ENCODE results near the gene CMSS1.
A peak's percentile ranks its signal among the peaks of the same experiment; 100 is the strongest.

Gene CMSS1

GRCh38 chr3:100039075-100039474 is 221.4 kb downstream of the CMSS1 start:
- Histone ChIP-seq H3K79me2 (ENCODE audit: control insufficient read depth, insufficient read depth, low read length, poor library complexity) (no peaks in the 10 kb centered on the region), H3K23ac (ENCODE audit: low read length) (no peak overlapping the region), H3K27me3 (ENCODE audit: insufficient read depth, low read length) (no peaks in the 10 kb centered on the region), H3K4me1 (ENCODE audit: control insufficient read depth in 1 of 2, insufficient read depth in 2 of 2, low read length in 2 of 2) (peaks cover 0 to 2% of the 10 kb centered on the region in 2 experiments), H2AK5ac (ENCODE audit: low read length) (no peak overlapping the region), H4K91ac (ENCODE audit: low read depth, low read length) (no peak overlapping the region), H3K9me3 (ENCODE audit: insufficient read depth, low read depth, low read length) (no peaks in the 10 kb centered on the region), H3K9ac (ENCODE audit: low read length) (no peak overlapping the region), H3K79me1 (ENCODE audit: low read length) (peaks cover 7% of the 10 kb centered on the region), H3K36me3 (ENCODE audit: control insufficient read depth in 1 of 2, insufficient read depth in 2 of 2, low read length in 2 of 2) (no peaks in the 10 kb centered on the region), H2AFZ (ENCODE audit: insufficient read depth, low read length, poor library complexity) (no peak overlapping the region), H3K4me3 (ENCODE audit: low read depth, low read length) (no peak overlapping the region), H3K27ac (ENCODE audit: low read depth, low read length) (no peak overlapping the region), H4K12ac (ENCODE audit: low read depth, low read length) (no peak overlapping the region), H3K18ac (ENCODE audit: low read length) (no peak overlapping the region), H3K14ac (ENCODE audit: low read length) (no peak overlapping the region), H2BK12ac (ENCODE audit: low read length) (no peak overlapping the region), H2BK5ac (ENCODE audit: low read depth, low read length, poor library complexity) (no peak overlapping the region), H3K4ac (ENCODE audit: low read depth, low read length) (no peak overlapping the region), H2BK120ac (ENCODE audit: insufficient read depth, low read length, poor library complexity) (no peak overlapping the region), H4K8ac (ENCODE audit: low read depth, low read length) (no peak overlapping the region), H3K4me2 (ENCODE audit: low read length) (no peak overlapping the region)
- no peak for DNase-seq

- H2AK5ac ChIP-seq (ENCODE audit: low read length), result no peak overlapping the region
- no peak overlapping the region for H2AFZ ChIP-seq (ENCODE audit: insufficient read depth, low read length, poor library complexity)
- peaks cover 9% of the 10 kb centered on the region for H3K79me1 ChIP-seq (ENCODE audit: low read length)
- no peaks in the 10 kb centered on the region for H3K79me2 ChIP-seq (ENCODE audit: control insufficient read depth, insufficient read depth, low read length, poor library complexity)
- H3K9ac ChIP-seq (ENCODE audit: low read length), result no peak overlapping the region
- H3K9me3 ChIP-seq (ENCODE audit: insufficient read depth, low read depth, low read length), result no peaks in the 10 kb centered on the region
- peak overlapping the region; percentile 66 for H2BK12ac ChIP-seq (ENCODE audit: low read length)
- H2BK5ac ChIP-seq (ENCODE audit: low read depth, low read length, poor library complexity), result no peak overlapping the region
- H3K4me2 ChIP-seq (ENCODE audit: low read length), result no peak overlapping the region
- DNase-seq, result no peak
- no peak overlapping the region for H3K14ac ChIP-seq (ENCODE audit: low read length)
- H4K8ac ChIP-seq (ENCODE audit: low read depth, low read length), result no peak overlapping the region
- peaks cover 0 to 3% of the 10 kb centered on the region in 2 experiments for H3K4me1 ChIP-seq (ENCODE audit: control insufficient read depth in 1 of 2, insufficient read depth in 2 of 2, low read length in 2 of 2)
- no peaks in the 10 kb centered on the region for H3K36me3 ChIP-seq (ENCODE audit: control insufficient read depth in 1 of 2, insufficient read depth in 2 of 2, low read length in 2 of 2)
- no peak overlapping the region for H2BK120ac ChIP-seq (ENCODE audit: insufficient read depth, low read length, poor library complexity)
- H3K27ac ChIP-seq (ENCODE audit: low read depth, low read length), result no peak overlapping the region
- WGBS (ENCODE audit: extremely low coverage, insufficient coverage, insufficient read length), result no CpG with 5 or more reads among the region's 3 CpGs
- H3K4me3 ChIP-seq (ENCODE audit: low read depth, low read length), result no peak overlapping the region
- no peaks in the 10 kb centered on the region for H3K27me3 ChIP-seq (ENCODE audit: insufficient read depth, low read length)
- no peak overlapping the region for H3K4ac ChIP-seq (ENCODE audit: low read depth, low read length)
- H3K18ac ChIP-seq (ENCODE audit: low read length), result no peak overlapping the region
- no peak overlapping the region for H3K23ac ChIP-seq (ENCODE audit: low read length)
- H4K12ac ChIP-seq (ENCODE audit: low read depth, low read length), result no peak overlapping the region
- H4K91ac ChIP-seq (ENCODE audit: low read depth, low read length), result no peak overlapping the region
Observed at GRCh38 chr3:100040451-100041225, 223.0 kb downstream of the CMSS1 start.

- H3K79me1 ChIP-seq (ENCODE audit: low read length), result peaks cover 9% of the 10 kb centered on the region
- no peak overlapping the region for H3K4me3 ChIP-seq (ENCODE audit: low read depth, low read length)
- no peak overlapping the region for H2BK12ac ChIP-seq (ENCODE audit: low read length)
- no peak overlapping the region for H4K12ac ChIP-seq (ENCODE audit: low read depth, low read length)
- no peak overlapping the region for H3K23ac ChIP-seq (ENCODE audit: low read length)
- no peaks in the 10 kb centered on the region for H3K79me2 ChIP-seq (ENCODE audit: control insufficient read depth, insufficient read depth, low read length, poor library complexity)
- H2BK120ac ChIP-seq (ENCODE audit: insufficient read depth, low read length, poor library complexity), result no peak overlapping the region
- no peak overlapping the region for H3K4ac ChIP-seq (ENCODE audit: low read depth, low read length)
- H3K18ac ChIP-seq (ENCODE audit: low read length), result no peak overlapping the region
- H2BK5ac ChIP-seq (ENCODE audit: low read depth, low read length, poor library complexity), result no peak overlapping the region
- no peak overlapping the region for H2AFZ ChIP-seq (ENCODE audit: insufficient read depth, low read length, poor library complexity)
- no peak overlapping the region for H4K91ac ChIP-seq (ENCODE audit: low read depth, low read length)
- H3K9ac ChIP-seq (ENCODE audit: low read length), result no peak overlapping the region
- no peak overlapping the region for H3K27ac ChIP-seq (ENCODE audit: low read depth, low read length)
- no peak overlapping the region for H3K14ac ChIP-seq (ENCODE audit: low read length)
- no peaks in the 10 kb centered on the region for H3K9me3 ChIP-seq (ENCODE audit: insufficient read depth, low read depth, low read length)
- H2AK5ac ChIP-seq (ENCODE audit: low read length), result no peak overlapping the region
- H4K8ac ChIP-seq (ENCODE audit: low read depth, low read length), result no peak overlapping the region
- peak in 1 of 2 donors; percentile 66 for DNase-seq
- H3K4me1 ChIP-seq (ENCODE audit: control insufficient read depth in 1 of 2, insufficient read depth in 2 of 2, low read length in 2 of 2), result peaks cover 0 to 6% of the 10 kb centered on the region in 2 experiments
- H3K4me2 ChIP-seq (ENCODE audit: low read length), result no peak overlapping the region
- no peaks in the 10 kb centered on the region for H3K27me3 ChIP-seq (ENCODE audit: insufficient read depth, low read length)
- no CpG with 5 or more reads among the region's 1 CpG for WGBS (ENCODE audit: extremely low coverage, insufficient coverage, insufficient read length)
- no peaks in the 10 kb centered on the region for H3K36me3 ChIP-seq (ENCODE audit: control insufficient read depth in 1 of 2, insufficient read depth in 2 of 2, low read length in 2 of 2)
Observed at GRCh38 chr3:100041328-100041749, 223.7 kb downstream of the CMSS1 start.

- H3K4me2 ChIP-seq (ENCODE audit: low read length), result no peak overlapping the region
- H3K27ac ChIP-seq (ENCODE audit: low read depth, low read length), result peak overlapping the region; percentile 21
- H2BK5ac ChIP-seq (ENCODE audit: low read depth, low read length, poor library complexity), result no peak overlapping the region
- H2BK120ac ChIP-seq (ENCODE audit: insufficient read depth, low read length, poor library complexity), result no peak overlapping the region
- no peaks in the 10 kb centered on the region for H3K79me2 ChIP-seq (ENCODE audit: control insufficient read depth, insufficient read depth, low read length, poor library complexity)
- no peak overlapping the region for H3K23ac ChIP-seq (ENCODE audit: low read length)
- H2AK5ac ChIP-seq (ENCODE audit: low read length), result no peak overlapping the region
- no peak overlapping the region for H4K91ac ChIP-seq (ENCODE audit: low read depth, low read length)
- H3K4me1 ChIP-seq (ENCODE audit: control insufficient read depth in 1 of 2, insufficient read depth in 2 of 2, low read length in 2 of 2), result peaks cover under 1 to 6% of the 10 kb centered on the region in 2 experiments
- no peaks in the 10 kb centered on the region for H3K36me3 ChIP-seq (ENCODE audit: control insufficient read depth in 1 of 2, insufficient read depth in 2 of 2, low read length in 2 of 2)
- H3K27me3 ChIP-seq (ENCODE audit: insufficient read depth, low read length), result no peaks in the 10 kb centered on the region
- no peak overlapping the region for H4K12ac ChIP-seq (ENCODE audit: low read depth, low read length)
- peak; percentile 58 to 88 for DNase-seq
- no peak overlapping the region for H3K4ac ChIP-seq (ENCODE audit: low read depth, low read length)
- H2BK12ac ChIP-seq (ENCODE audit: low read length), result peak overlapping the region; percentile 50
- H3K79me1 ChIP-seq (ENCODE audit: low read length), result peaks cover 9% of the 10 kb centered on the region
- no peak overlapping the region for H3K14ac ChIP-seq (ENCODE audit: low read length)
- H3K9ac ChIP-seq (ENCODE audit: low read length), result no peak overlapping the region
- no peak overlapping the region for H4K8ac ChIP-seq (ENCODE audit: low read depth, low read length)
- no peak overlapping the region for H3K18ac ChIP-seq (ENCODE audit: low read length)
- H3K9me3 ChIP-seq (ENCODE audit: insufficient read depth, low read depth, low read length), result no peaks in the 10 kb centered on the region
- no CpG with 5 or more reads among the region's 6 CpGs for WGBS (ENCODE audit: extremely low coverage, insufficient coverage, insufficient read length)
- H3K4me3 ChIP-seq (ENCODE audit: low read depth, low read length), result no peak overlapping the region
- no peak overlapping the region for H2AFZ ChIP-seq (ENCODE audit: insufficient read depth, low read length, poor library complexity)
Observed at GRCh38 chr3:100042166-100042981, 224.7 kb downstream of the CMSS1 start.
